MM.1S (cell line): ENCODE data around the gene SRP14.
A peak's percentile ranks its signal among the peaks of the same experiment; 100 is the strongest.

ENCODE experiments used
- DNase-seq: peaks from one replicate; pipeline ENCODE4 v3.0.0-alpha.2; 2015
- H2AFZ ChIP-seq: fragments of 300-600 bp; sonication (generic); 2 replicates; pipeline ENCODE4 v1.6.0; 2016; ENCODE audit warnings: antibody characterized with exemption, low read length
- H3F3A ChIP-seq: fragments of 300-600 bp; sonication (generic); 2 replicates; pipeline ENCODE4 v1.6.1; 2016; ENCODE audit warnings: mild to moderate bottlenecking, antibody characterized with exemption, low read length, moderate library complexity, mixed read lengths; ENCODE audit not compliant: insufficient read depth
- H3K27ac ChIP-seq: fragments of 300-600 bp; sonication (generic); 2 replicates; pipeline ENCODE4 v1.5.1; 2016; ENCODE audit warnings: mild to moderate bottlenecking, low read length
- H3K27me3 ChIP-seq: fragments of 300-600 bp; sonication (generic); replicated peaks from 2 replicates; pipeline ENCODE4 v1.6.0; 2016; ENCODE audit warnings: low read length; ENCODE audit not compliant: insufficient read depth
- H3K36me3 ChIP-seq: fragments of 300-600 bp; sonication (generic); replicated peaks from 2 replicates; pipeline ENCODE4 v1.6.1; 2016; ENCODE audit warnings: mild to moderate bottlenecking, low read length, mixed read lengths; ENCODE audit not compliant: insufficient read depth
- H3K4me1 ChIP-seq: fragments of 300-600 bp; sonication (generic); 2 replicates; pipeline ENCODE4 v1.6.1; 2016; ENCODE audit warnings: low read length, mixed read lengths
- H3K4me2 ChIP-seq: fragments of 300-600 bp; sonication (generic); 2 replicates; pipeline ENCODE4 v1.6.0; 2016; ENCODE audit warnings: low read depth, low read length
- H3K4me3 ChIP-seq: fragments of 300-600 bp; sonication (generic); 2 replicates; pipeline ENCODE4 v1.5.1; 2016; ENCODE audit warnings: low read length, mixed read lengths
- H3K79me2 ChIP-seq: fragments of 300-600 bp; sonication (generic); 2 replicates; pipeline ENCODE4 v1.6.1; 2016; ENCODE audit warnings: mixed run types, low read length, mixed read lengths
- H3K9ac ChIP-seq: fragments of 300-600 bp; sonication (generic); 2 replicates; pipeline ENCODE4 v1.6.1; 2016; ENCODE audit warnings: low read length, mixed read lengths
- H3K9me2 ChIP-seq: fragments of 300-600 bp; sonication (generic); replicated peaks from 2 replicates; pipeline ENCODE4 v1.6.1; 2016; ENCODE audit warnings: mild to moderate bottlenecking, low read length, mixed read lengths; ENCODE audit not compliant: insufficient read depth
- H3K9me3 ChIP-seq: fragments of 300-600 bp; sonication (generic); replicated peaks from 2 replicates; pipeline ENCODE4 v1.6.1; 2016; ENCODE audit warnings: mild to moderate bottlenecking, low read length, mixed read lengths; ENCODE audit not compliant: insufficient read depth
- H4K20me1 ChIP-seq: fragments of 300-600 bp; sonication (generic); 2 replicates; pipeline ENCODE4 v1.6.1; 2016; ENCODE audit warnings: mild to moderate bottlenecking, low read length, moderate library complexity, mixed read lengths; ENCODE audit not compliant: insufficient read depth
- CTCF ChIP-seq: fragments of 300-600 bp; sonication (generic); IDR thresholded peaks from 2 replicates; pipeline ENCODE4 v1.5.1; 2016; ENCODE audit warnings: antibody characterized with exemption, low read length, mixed read lengths
- EZH2 ChIP-seq: fragments of 300-600 bp; sonication (generic); optimal IDR thresholded peaks from 2 replicates; pipeline ENCODE3; 2017; ENCODE audit warnings: low read depth, mild to moderate bottlenecking, antibody characterized with exemption, low read length, mixed read lengths
- EZH2phosphoT487 ChIP-seq: fragments of 300-600 bp; sonication (generic); IDR thresholded peaks from 2 replicates; pipeline ENCODE4 v1.6.1; 2018; ENCODE audit warnings: antibody characterized with exemption, low read length

SRP14 gene

GRCh38 chr15:40062816-40063562 is 24.0 kb upstream of the SRP14 start:
- no peaks in the 10 kb centered on the region for H4K20me1 ChIP-seq
- H3K27ac ChIP-seq = peak overlapping the region; percentile 88; the same call in 1 of the 2 replicates
- no peak for DNase-seq
- no peaks in the 10 kb centered on the region for H3K9me3 ChIP-seq
- H3K79me2 ChIP-seq = no peaks in the 10 kb centered on the region
- no peak overlapping the region for H3K4me3 ChIP-seq
- H3K9ac ChIP-seq = no peak overlapping the region
- H3K4me2 ChIP-seq = no peak overlapping the region
- peaks cover 27% of the 10 kb centered on the region for H3F3A ChIP-seq
- H3K4me1 ChIP-seq = peaks cover 45% of the 10 kb centered on the region
- H3K27me3 ChIP-seq = no peaks in the 10 kb centered on the region
- H2AFZ ChIP-seq = no peak overlapping the region
- no peak for TF ChIP-seq EZH2
- TF ChIP-seq CTCF = no peak
- TF ChIP-seq EZH2phosphoT487 = no peak
- H3K9me2 ChIP-seq = no peaks in the 10 kb centered on the region
- H3K36me3 ChIP-seq = no peaks in the 10 kb centered on the region

- H2AFZ ChIP-seq = no peak overlapping the region
- TF ChIP-seq EZH2phosphoT487 = no peak
- H3K4me1 ChIP-seq = peaks cover 54% of the 10 kb centered on the region
- H3K27me3 ChIP-seq = no peaks in the 10 kb centered on the region
- H3K9ac ChIP-seq = no peak overlapping the region
- H4K20me1 ChIP-seq = no peaks in the 10 kb centered on the region
- no peaks in the 10 kb centered on the region for H3K79me2 ChIP-seq
- H3K9me2 ChIP-seq = no peaks in the 10 kb centered on the region
- H3K4me2 ChIP-seq = no peak overlapping the region
- H3K9me3 ChIP-seq = no peaks in the 10 kb centered on the region
- H3K27ac ChIP-seq = no peak overlapping the region
- no peaks in the 10 kb centered on the region for H3K36me3 ChIP-seq
- peaks cover 27% of the 10 kb centered on the region for H3F3A ChIP-seq
- H3K4me3 ChIP-seq = no peak overlapping the region
- DNase-seq = no peak
Measured at GRCh38 chr15:40061212-40061901, 22.4 kb upstream of the SRP14 start.

GRCh38 chr15:40060236-40060961 is 21.4 kb upstream of the SRP14 start:
- H3K9me2 ChIP-seq = no peaks in the 10 kb centered on the region
- no peak for TF ChIP-seq CTCF
- no peak for TF ChIP-seq EZH2
- no peak for TF ChIP-seq EZH2phosphoT487
- no peaks in the 10 kb centered on the region for H3K27me3 ChIP-seq
- H3K36me3 ChIP-seq = no peaks in the 10 kb centered on the region
- no peaks in the 10 kb centered on the region for H3K9me3 ChIP-seq
- DNase-seq = no peak
- H3F3A ChIP-seq = peaks cover 32% of the 10 kb centered on the region
- H3K4me3 ChIP-seq = no peak overlapping the region
- peaks cover 58% of the 10 kb centered on the region for H3K4me1 ChIP-seq
- no peak overlapping the region for H2AFZ ChIP-seq
- H3K79me2 ChIP-seq = no peaks in the 10 kb centered on the region
- no peaks in the 10 kb centered on the region for H4K20me1 ChIP-seq
- H3K4me2 ChIP-seq = no peak overlapping the region
- no peak overlapping the region for H3K9ac ChIP-seq
- no peak overlapping the region for H3K27ac ChIP-seq
